C4-2B (cell line): Measurements from ENCODE around the gene MAML3.

Source experiments
- H3K27ac ChIP-seq: fragments of 450-650 bp; 2 replicates; pipeline ENCODE4 v1.5.1; 2017
- CTCF ChIP-seq: fragments of 450-650 bp; conservative IDR thresholded peaks from 2 replicates; pipeline ENCODE4 v1.5.1; 2017; ENCODE audit warnings: mild to moderate bottlenecking
- ZFX ChIP-seq: fragments of 450-650 bp; IDR thresholded peaks from 2 replicates; pipeline ENCODE4 v1.6.1; 2017

MAML3 gene

GRCh38 chr4:139978692-139979091, 175.3 kb downstream of the MAML3 start:
- no peak for TF ChIP-seq ZFX
- no peak for TF ChIP-seq CTCF
- H3K27ac ChIP-seq: no peak overlapping the region

GRCh38 chr4:139977838-139978609, 176.0 kb downstream of the MAML3 start:
- no peak for TF ChIP-seq CTCF
- TF ChIP-seq ZFX: no peak
- H3K27ac ChIP-seq: no peak overlapping the region

GRCh38 chr4:139975830-139976272, 178.1 kb downstream of the MAML3 start:
- TF ChIP-seq CTCF (no peak), ZFX (no peak)
- H3K27ac ChIP-seq: no peak overlapping the region

GRCh38 chr4:139973616-139974015, 180.4 kb downstream of the MAML3 start:
- TF ChIP-seq CTCF: no peak
- no peak for TF ChIP-seq ZFX
- no peak overlapping the region for H3K27ac ChIP-seq

- no peak overlapping the region for H3K27ac ChIP-seq
- TF ChIP-seq CTCF (no peak), ZFX (no peak)
These were observed 181.0 kb downstream of the MAML3 start for GRCh38 chr4:139973015-139973414.

- H3K27ac ChIP-seq: no peak overlapping the region
- TF ChIP-seq CTCF: no peak
- no peak for TF ChIP-seq ZFX
These were observed 181.7 kb downstream of the MAML3 start for GRCh38 chr4:139972305-139972704.

- H3K27ac ChIP-seq: no peak overlapping the region
- TF ChIP-seq CTCF (no peak), ZFX (no peak)
These were observed 182.9 kb downstream of the MAML3 start for GRCh38 chr4:139971111-139971510.
